ENCODE results near the gene PRKAR1B.

- TF ChIP-seq EP300 (IDR thresholded peaks at IDR 0.05) (no peak), POLR2A (IDR thresholded peaks at IDR 0.05) (no peak), CTCF (IDR thresholded peaks at IDR 0.05) (no peak)
These were observed 184.2 kb downstream of the PRKAR1B start for GRCh38 chr7:542713-543500.

All from stomach (tissue), 4 donors.